GM12878 (cell line): ENCODE measurements around the gene GALNTL6. TPM values are rescaled to one million over a fixed set of nuclear protein-coding genes. Genes with fewer than 3 reads are reported as not detected.

Experiments used
- ATAC-seq: fragments of 200-7000 bp; cut with Tn5 transposase; 3 replicates; pipeline ENCODE4 v1.9.1; 2020; ENCODE audit warnings: mild to moderate bottlenecking, moderate library complexity
- BruUV-seq: library from RNA; stranded (reverse); fragments of 400-500 nt; replicated peaks from 2 replicates; lab custom pipeline; 2021; lab: Mats Ljungman, UMichigan
- CTCF ChIA-PET: fragments of 300-600 bp; sonication (Branson Sonifier 250); formaldehyde crosslinking; extraction: SDS; loops from one replicate; lab custom pipeline; 2021; ENCODE audit warnings: inconsistent platforms; lab: Yijun Ruan, JAX
- POLR2A ChIA-PET: fragments of 350-600 bp; formaldehyde crosslinking; extraction: SDS; loops from one replicate; lab custom pipeline; 2021; ENCODE audit warnings: inconsistent platforms; lab: Charles Lee
- RAD21 ChIA-PET: fragments of 300-600 bp; sonication (Branson Sonifier 250); formaldehyde crosslinking; loops from one replicate; lab custom pipeline; 2023; ENCODE audit warnings: antibody characterized with exemption; ENCODE audit not compliant: unreplicated experiment; lab: Charles Lee
- SMC1A ChIA-PET: fragments of 300-600 bp; sonication (Branson Sonifier 250); formaldehyde crosslinking; loops from one replicate; lab custom pipeline; 2023; ENCODE audit not compliant: unreplicated experiment, uncharacterized antibody; lab: Charles Lee
- DNase-seq: peaks from one replicate; pipeline ENCODE4 v3.0.0-alpha.2; 2011; ENCODE audit warnings: low read depth, low spot score
- FAIRE-seq: peaks from 3 replicates; lab custom pipeline; 2011; peaks lifted over from hg19 to GRCh38; lab: Jason Lieb, UNC
- H2AFZ ChIP-seq: 2 replicates; pipeline ENCODE4 v1.6.0; 2011; ENCODE audit warnings: low read depth, low read length, control low read depth; ENCODE audit not compliant: control insufficient read depth
- H3K27ac ChIP-seq: 2 replicates; pipeline ENCODE4 v1.5.1; 2011; ENCODE audit warnings: control low read depth; ENCODE audit not compliant: control insufficient read depth, insufficient read depth
- H3K27me3 ChIP-seq, 2 experiments: replicated peaks in 1 of 2; 2 replicates each; pipeline versions ENCODE4 v1.6.0 to v1.6.1; 2011; ENCODE audit warnings: low read length in 1 of 2; ENCODE audit not compliant: control insufficient read depth in 2 of 2, insufficient read depth in 2 of 2
- H3K36me3 ChIP-seq, 2 experiments: 2 replicates each; pipeline ENCODE4 v1.5.1; 2011; ENCODE audit warnings: low read length in 1 of 2; ENCODE audit not compliant: control insufficient read depth in 2 of 2, insufficient read depth in 2 of 2
- H3K4me1 ChIP-seq: 2 replicates; pipeline ENCODE4 v1.6.1; 2011; ENCODE audit warnings: mild to moderate bottlenecking, low read length, moderate library complexity, mixed read lengths; ENCODE audit not compliant: control insufficient read depth, insufficient read depth
- H3K4me2 ChIP-seq: 2 replicates; pipeline ENCODE4 v1.6.0; 2011; ENCODE audit warnings: control low read depth; ENCODE audit not compliant: control insufficient read depth, insufficient read depth
- H3K4me3 ChIP-seq: fragments of 200-600 bp; sonication (generic); 2 replicates; pipeline ENCODE4 v1.5.1; 2016
- H3K79me2 ChIP-seq: 2 replicates; pipeline ENCODE4 v1.6.0; 2011; ENCODE audit warnings: low read length; ENCODE audit not compliant: control insufficient read depth, insufficient read depth
- H3K9ac ChIP-seq: 2 replicates; pipeline ENCODE4 v1.8.0; 2011; ENCODE audit warnings: low read length, control low read depth, mixed read lengths; ENCODE audit not compliant: control insufficient read depth, insufficient read depth
- H3K9me3 ChIP-seq: replicated peaks from 3 replicates; pipeline ENCODE4 v1.5.1; 2011; ENCODE audit warnings: mild to moderate bottlenecking, low read length; ENCODE audit not compliant: control insufficient read depth, insufficient read depth
- H4K20me1 ChIP-seq: 2 replicates; pipeline ENCODE4 v1.6.0; 2011; ENCODE audit not compliant: control insufficient read depth, insufficient read depth
- CEBPB ChIP-seq, 2 experiments: fragments of 150-350 bp in 1 of 2; IDR thresholded peaks; 2 replicates each; pipeline ENCODE4 v1.6.1; 2012 to 2014; ENCODE audit warnings: low read depth in 2 of 2, low read length in 2 of 2, borderline replicate concordance in 1 of 2, inconsistent platforms in 1 of 2
- YY1 ChIP-seq: IDR thresholded peaks from 2 replicates; pipeline ENCODE4 v1.6.1; 2011; ENCODE audit warnings: low read depth, mild to moderate bottlenecking, low read length
- ZNF24 ChIP-seq: fragments of 450-650 bp; IDR thresholded peaks from 2 replicates; pipeline ENCODE4 v1.6.1; 2017; ENCODE audit warnings: antibody characterized with exemption, mild to moderate bottlenecking
- ZNF274 ChIP-seq: IDR thresholded peaks from one replicate; pipeline ENCODE4 v1.8.0; 2011; ENCODE audit not compliant: insufficient read length, insufficient read depth
- WGBS: methylation state at CpG from one replicate; pipeline ENCODE4 v1.1.6; 2016; ENCODE audit warnings: low lambda C conversion rate; ENCODE audit not compliant: insufficient replicate concordance, insufficient coverage; ENCODE audit errors: missing lambda C conversion rate; 5-methylcytosine and 5-hydroxymethylcytosine counted together
- in situ Hi-C: fragments of 300-500 bp; cut with MboI; formaldehyde crosslinking; loops from 9 replicates; pipeline ENCODE4 v1.14.3; 2018; ENCODE audit warnings: mixed read lengths
- intact Hi-C: fragments of 100-400 bp; cut with micrococcal nuclease; formaldehyde crosslinking; loops from one replicate; pipeline ENCODE4 v1.14.2; 2022; ENCODE audit not compliant: unreplicated experiment
- polyA plus RNA-seq, 11 experiments: library from polyadenylated mRNA; depleted of rRNA in 4 of 11; unstranded in 6 of 11; stranded (reverse) in 5 of 11; fragments of >200 nt; fragmentation: Nextera tagmentation in 4 of 11; fragmentation: Illumina TruSeq in 1 of 11; extraction: Ambion mirVana in 4 of 11; extraction: Trizol in 1 of 11; gene quantifications; 1 replicate in 1 of 11; 2 replicates in 10 of 11; pipeline versions ENCODE4 v1.2.1 to v1.2.3, GENCODE V29; 2011 to 2016; ENCODE audit warnings: inconsistent platforms in 2 of 11, missing spikeins in 2 of 11, low read depth in 1 of 11
- total RNA-seq, 4 experiments: library from RNA; depleted of rRNA in 3 of 4; stranded (reverse); fragments of >200 nt in 3 of 4; fragmentation: Illumina TruSeq in 1 of 4; extraction: Trizol in 1 of 4; gene quantifications; 2 replicates each; pipeline versions ENCODE4 v1.2.1 to v1.2.3, GENCODE V29; 2013 to 2021
- TF ChIP-seq, protein P1 (sequence below): fragments of 450-650 bp; IDR thresholded peaks from 2 replicates; pipeline ENCODE4 v1.6.1; 2017; ENCODE audit warnings: mild to moderate bottlenecking, moderate library complexity

GALNTL6 gene
- total and polyA plus RNA-seq, 10 of the 15 experiments (the other 5 are each of a cell fraction or from before 2014, with no cell fraction given) = 0.01 to 0.29 TPM; not detected in 8

GRCh38 chr4:172344308-172344938 is 531.2 kb downstream of the GALNTL6 start (continued):
- TF ChIP-seq, protein P1, sequence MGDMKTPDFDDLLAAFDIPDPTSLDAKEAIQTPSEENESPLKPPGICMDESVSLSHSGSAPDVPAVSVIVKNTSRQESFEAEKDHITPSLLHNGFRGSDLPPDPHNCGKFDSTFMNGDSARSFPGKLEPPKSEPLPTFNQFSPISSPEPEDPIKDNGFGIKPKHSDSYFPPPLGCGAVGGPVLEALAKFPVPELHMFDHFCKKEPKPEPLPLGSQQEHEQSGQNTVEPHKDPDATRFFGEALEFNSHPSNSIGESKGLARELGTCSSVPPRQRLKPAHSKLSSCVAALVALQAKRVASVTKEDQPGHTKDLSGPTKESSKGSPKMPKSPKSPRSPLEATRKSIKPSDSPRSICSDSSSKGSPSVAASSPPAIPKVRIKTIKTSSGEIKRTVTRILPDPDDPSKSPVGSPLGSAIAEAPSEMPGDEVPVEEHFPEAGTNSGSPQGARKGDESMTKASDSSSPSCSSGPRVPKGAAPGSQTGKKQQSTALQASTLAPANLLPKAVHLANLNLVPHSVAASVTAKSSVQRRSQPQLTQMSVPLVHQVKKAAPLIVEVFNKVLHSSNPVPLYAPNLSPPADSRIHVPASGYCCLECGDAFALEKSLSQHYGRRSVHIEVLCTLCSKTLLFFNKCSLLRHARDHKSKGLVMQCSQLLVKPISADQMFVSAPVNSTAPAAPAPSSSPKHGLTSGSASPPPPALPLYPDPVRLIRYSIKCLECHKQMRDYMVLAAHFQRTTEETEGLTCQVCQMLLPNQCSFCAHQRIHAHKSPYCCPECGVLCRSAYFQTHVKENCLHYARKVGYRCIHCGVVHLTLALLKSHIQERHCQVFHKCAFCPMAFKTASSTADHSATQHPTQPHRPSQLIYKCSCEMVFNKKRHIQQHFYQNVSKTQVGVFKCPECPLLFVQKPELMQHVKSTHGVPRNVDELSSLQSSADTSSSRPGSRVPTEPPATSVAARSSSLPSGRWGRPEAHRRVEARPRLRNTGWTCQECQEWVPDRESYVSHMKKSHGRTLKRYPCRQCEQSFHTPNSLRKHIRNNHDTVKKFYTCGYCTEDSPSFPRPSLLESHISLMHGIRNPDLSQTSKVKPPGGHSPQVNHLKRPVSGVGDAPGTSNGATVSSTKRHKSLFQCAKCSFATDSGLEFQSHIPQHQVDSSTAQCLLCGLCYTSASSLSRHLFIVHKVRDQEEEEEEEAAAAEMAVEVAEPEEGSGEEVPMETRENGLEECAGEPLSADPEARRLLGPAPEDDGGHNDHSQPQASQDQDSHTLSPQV = no peak
- no peak for TF ChIP-seq YY1

DNA sequence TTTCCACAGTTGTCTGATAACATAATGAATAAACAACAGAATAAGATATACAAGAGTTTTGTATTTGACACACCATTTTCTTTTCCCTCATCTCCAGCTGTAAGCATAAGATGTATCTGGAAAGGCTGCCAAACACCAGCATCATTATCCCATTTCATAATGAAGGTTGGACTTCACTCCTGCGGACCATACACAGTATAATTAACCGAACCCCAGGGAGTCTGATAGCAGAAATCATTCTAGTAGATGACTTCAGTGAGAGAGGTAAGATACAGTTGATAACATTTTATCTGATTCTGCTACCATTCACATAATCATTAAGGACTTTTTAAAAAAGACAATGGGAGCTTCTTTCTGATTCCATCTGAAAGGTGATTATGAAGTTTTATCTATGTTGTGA is 535.2 kb downstream of the GALNTL6 start:
- SMC1A ChIA-PET = no interaction called here
- no peak for DNase-seq
- in situ Hi-C loops = no loop called here
- no peak overlapping the region for H3K9ac ChIP-seq
- CTCF ChIA-PET = no interaction called here
- WGBS = 44% methylated on average over 2 of the region's 2 CpGs
- no peaks in the 10 kb centered on the region for H4K20me1 ChIP-seq
- no peaks in the 10 kb centered on the region for H3K27me3 ChIP-seq
- no peak for FAIRE-seq
- H3K9me3 ChIP-seq = no peaks in the 10 kb centered on the region
- no peak overlapping the region for H2AFZ ChIP-seq
- no peaks in the 10 kb centered on the region for H3K79me2 ChIP-seq
- H3K4me2 ChIP-seq = no peak overlapping the region
- H3K4me1 ChIP-seq = no peaks in the 10 kb centered on the region
- RAD21 ChIA-PET = no interaction called here
- H3K4me3 ChIP-seq = no peak overlapping the region
- intact Hi-C loops = no loop called here
- POLR2A ChIA-PET = no interaction called here
- no peak for TF ChIP-seq ZNF274
- no peak for TF ChIP-seq CEBPB (IDR thresholded peaks at IDR 0.05; ENCODE audit: borderline replicate concordance in 1 of 2, low read depth in 2 of 2, low read length in 2 of 2)
- TF ChIP-seq ZNF24 = no peak
- H3K36me3 ChIP-seq = no peaks in the 10 kb centered on the region
- no peak overlapping the region for H3K27ac ChIP-seq
- BruUV-seq = no TSS peak
- no peak for ATAC-seq
